GM21423 (cell line): ENCODE measurements around the gene FLAD1.

ENCODE experiments used
- ATAC-seq: cut with Tn5 transposase; IDR thresholded peaks from one replicate; pipeline ENCODE4 v1.9.1; 2021; ENCODE audit warnings: mild to moderate bottlenecking, moderate library complexity; ENCODE audit not compliant: unreplicated experiment

The FLAD1 gene

GRCh38 chr1:154951901-154952657 is 31.1 kb upstream of the FLAD1 start:
- ATAC-seq: no peak

- ATAC-seq: no peak
Observed at GRCh38 chr1:154952664-154953063, 30.5 kb upstream of the FLAD1 start.

GRCh38 chr1:154953611-154954038 is 29.5 kb upstream of the FLAD1 start:
- ATAC-seq: no peak

GRCh38 chr1:154954541-154954940 is 28.6 kb upstream of the FLAD1 start:
- ATAC-seq: no peak

- ATAC-seq: peak; percentile 40
Observed at GRCh38 chr1:154955039-154955717, 28.0 kb upstream of the FLAD1 start.

- peak; percentile 58 for ATAC-seq
Observed at GRCh38 chr1:154955718-154956543, 27.2 kb upstream of the FLAD1 start, which contains the start of gene PBXIP1. TSS of gene PBXIP1 (minus strand) at chr1:154956099. CDS start at chr1:154953721, 2,378 bp downstream.

DNA sequence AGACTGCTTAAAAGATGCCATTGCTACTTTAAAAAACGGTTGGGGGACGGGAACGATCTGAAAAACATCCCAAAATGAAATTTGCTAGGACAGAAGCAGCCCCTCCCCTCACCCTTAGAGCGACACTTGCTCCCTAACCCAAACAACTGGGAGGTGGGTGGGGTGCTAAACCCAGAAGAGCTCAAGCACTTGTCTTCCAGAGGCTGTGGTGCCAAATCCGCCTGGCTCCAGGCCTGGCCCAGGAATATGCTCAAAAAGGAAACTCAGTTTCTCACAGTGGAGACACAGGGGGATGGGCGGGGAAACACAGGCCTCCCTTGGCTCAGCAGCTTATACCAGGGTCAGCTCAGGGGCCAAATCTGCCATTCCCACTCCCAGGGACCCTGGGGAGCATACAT is 26.6 kb upstream of the FLAD1 start:
- no peak for ATAC-seq

DNA sequence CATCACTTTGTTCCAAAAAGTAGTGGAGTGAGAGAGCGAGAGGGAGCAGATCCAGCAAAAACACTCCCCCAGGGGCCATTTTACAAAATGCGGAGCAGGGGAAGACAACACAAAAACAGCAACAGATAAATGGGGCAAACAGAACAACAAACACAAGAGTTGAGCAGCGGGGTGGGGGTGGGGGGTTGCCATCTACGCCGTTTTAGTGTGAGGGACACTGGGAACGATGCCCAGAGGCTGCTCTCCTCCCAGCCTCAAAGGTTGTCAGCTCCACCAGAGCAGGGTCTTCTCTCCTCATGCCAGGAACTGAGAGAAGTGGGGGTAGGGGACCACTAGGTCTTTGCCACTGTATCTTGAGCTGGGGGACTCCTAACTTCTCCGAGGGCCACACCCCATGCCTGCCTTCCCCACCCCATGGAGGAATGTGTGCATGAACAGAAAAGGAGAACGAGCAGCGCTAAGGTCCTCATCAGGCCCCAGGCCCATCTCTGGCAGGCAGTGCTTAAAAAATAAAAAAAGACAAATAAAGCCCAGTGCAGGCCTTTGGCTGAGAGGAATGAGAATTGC is 26.0 kb upstream of the FLAD1 start:
- no peak for ATAC-seq

DNA sequence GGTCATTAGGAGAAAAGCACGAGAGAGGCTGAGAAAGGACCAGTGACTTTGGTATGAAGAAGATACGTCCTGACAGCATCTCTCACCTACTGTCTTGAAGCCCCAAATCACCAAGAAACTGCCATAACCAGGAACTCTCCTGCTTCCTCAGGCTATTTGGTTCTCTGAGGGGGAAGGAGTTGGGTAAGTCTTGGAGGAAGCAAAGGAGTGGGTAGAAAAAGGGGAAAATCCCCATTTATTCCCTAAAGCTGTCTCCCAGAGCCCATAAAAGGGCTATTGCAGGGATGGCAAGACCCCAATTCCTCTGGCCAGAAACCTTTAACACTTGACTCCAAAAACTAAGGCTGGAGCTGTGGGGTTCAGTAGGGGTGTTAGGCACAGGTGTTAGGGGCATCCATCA is 25.1 kb upstream of the FLAD1 start:
- no peak for ATAC-seq

DNA sequence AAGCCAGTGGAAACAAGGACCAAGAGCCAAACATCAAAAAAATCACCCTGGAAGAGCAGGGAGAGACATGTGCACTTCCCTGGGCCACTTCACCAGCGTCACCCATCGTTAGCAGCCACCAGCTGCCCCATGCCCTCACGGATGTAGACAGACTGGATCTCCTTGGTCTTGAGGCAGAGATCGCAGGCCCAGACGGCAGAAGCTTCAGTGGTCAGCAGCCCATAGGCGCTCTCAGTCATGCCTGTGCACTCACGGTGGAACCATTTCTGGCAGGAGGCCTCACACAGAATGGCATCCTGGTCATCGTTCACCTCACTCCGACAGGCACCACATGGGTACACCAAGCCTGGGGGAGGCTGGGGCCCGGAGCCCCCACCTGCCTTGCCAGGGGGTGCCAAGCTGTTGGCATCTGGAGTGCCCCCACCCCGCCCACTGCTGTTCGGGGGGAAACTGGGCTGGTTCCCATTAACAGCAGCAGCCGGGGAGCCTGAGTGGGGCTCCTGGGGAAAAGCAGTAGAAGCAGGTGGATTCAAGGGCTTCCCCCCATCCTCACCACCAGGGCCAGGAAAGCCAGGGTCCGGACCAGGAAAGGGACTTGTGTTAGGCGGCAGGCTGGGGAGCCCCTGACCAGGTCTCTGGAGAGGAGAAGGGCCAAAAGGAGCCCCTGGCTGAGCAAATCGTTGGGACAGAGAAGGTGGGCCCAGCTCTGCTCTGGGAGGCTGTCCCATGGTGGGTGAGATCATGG is 24.3 kb upstream of the FLAD1 start:
- ATAC-seq: no peak

GRCh38 chr1:154959426-154959780 is 23.7 kb upstream of the FLAD1 start:
- ATAC-seq: no peak

DNA sequence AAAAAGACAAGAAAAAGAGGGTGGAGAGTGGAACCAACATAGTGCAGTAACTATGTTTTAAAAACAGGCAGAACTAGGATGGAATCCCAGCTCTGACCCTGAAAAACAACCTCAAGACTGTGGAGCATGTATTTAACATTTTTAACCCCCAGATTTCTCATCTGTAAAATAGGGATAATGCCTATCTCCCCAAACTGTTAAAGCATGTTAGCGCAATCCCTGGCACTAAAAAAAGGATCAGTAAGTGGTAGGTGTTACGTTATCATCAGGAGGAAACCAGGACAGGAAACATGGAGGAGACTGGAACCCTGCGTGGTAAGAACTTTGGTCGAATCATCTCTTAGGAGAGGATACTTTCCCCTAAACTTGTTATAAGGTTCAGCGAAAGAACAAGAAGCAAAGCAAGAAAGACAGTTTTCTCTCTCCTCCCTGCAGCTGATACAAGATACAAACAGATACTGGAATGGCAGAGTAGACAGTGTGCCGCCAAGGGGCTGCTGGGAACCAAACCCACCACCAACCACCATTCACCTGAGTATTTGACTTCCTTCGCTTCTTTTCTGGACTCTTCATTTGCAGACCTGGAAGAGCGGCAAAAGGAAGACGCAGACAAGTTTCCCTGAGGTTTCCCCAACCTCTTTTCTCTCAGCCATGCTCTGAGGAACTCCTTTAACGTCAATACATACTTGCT is 22.6 kb upstream of the FLAD1 start:
- no peak for ATAC-seq

- peak; percentile 67 for ATAC-seq
Observed at GRCh38 chr1:154961207-154962155, 21.7 kb upstream of the FLAD1 start, which contains the start of gene PYGO2. TSS of gene PYGO2 (minus strand) at chr1:154961782. CDS start at chr1:154961576, 206 bp downstream.

GRCh38 chr1:154962156-154962749 is 20.9 kb upstream of the FLAD1 start:
- ATAC-seq: no peak

- no peak for ATAC-seq
Observed at GRCh38 chr1:154962795-154963330, 20.3 kb upstream of the FLAD1 start.

DNA sequence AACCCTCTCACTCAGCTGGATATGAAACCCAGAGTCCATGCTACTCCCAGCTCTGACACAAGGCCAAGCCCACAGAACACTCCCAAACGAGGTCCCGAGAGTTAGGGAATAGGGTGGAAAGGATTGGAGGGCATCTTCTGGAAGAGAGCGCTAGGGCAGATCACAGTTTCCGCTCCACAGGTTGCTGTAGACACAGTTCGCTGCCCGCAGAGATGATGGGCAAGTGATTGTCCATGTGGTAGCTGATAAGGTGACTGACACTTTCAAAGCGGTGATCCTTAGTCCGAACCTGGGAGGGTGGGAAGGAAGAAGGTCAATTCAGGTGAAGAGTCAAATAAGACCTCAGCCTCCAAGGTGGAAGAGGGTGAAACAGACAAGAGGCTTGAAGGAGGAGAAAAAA is 19.5 kb upstream of the FLAD1 start:
- ATAC-seq: no peak

DNA sequence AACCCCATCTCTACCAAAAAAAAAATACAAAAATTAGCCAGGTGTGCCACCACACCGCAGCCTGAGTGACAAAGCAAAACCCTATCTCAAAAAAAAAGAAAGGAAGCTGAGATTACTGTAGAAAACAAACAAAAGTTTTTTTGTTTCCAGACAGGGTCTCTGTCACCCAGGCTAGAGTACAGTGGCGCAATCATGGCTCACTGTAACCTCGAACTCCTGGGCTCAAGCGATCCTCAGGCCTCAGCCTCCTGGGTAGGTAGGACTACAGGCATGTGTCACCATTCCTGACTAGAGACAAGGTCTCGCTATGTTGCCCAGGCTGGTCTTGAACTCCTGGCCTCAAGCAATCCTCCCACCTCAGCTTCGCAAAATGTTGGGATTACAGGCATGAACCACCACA is 18.8 kb upstream of the FLAD1 start:
- ATAC-seq: no peak

DNA sequence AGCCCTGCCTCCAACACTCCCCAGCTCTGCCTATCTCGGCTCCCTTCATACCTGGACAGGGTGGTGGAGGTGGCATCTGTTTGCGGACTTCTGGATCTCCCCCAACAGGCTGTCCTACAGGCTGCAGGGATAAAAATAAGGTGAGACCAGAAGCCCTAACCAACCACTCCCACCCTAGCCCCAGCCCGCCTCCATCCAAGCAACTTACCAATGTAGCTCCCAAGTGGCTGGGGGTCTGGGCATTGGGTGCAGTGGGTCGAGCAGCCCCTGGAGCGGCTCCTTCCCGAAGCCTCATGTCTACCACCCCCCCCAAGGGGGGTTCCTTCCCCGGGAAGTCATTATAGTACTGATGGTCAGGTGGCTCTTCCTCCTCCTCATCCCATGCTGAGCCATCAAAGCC is 17.0 kb upstream of the FLAD1 start:
- ATAC-seq: no peak
